ENCODE results near the gene ATRAID. TPM values are rescaled to one million over a fixed set of nuclear protein-coding genes. Genes with fewer than 3 reads are reported as not detected.

Gene ATRAID
- total and polyA plus RNA-seq, 8 donors, result 67.4 to 532 (median 121) TPM

- Histone ChIP-seq H3K9me3 (no peaks in the 10 kb centered on the region), H3K4me3 (no peak overlapping the region), H3K4me1 (peaks cover 0 to under 1% (median 0%) of the 10 kb centered on the region in 4 donors), H3K27ac (no peak overlapping the region), H3K27me3 (peaks cover 15 to 95% (median 37%) of the 10 kb centered on the region in 3 donors), H3K36me3 (no peaks in the 10 kb centered on the region)
- 22 to 35% (median 28%) methylated on average over 1 of the region's 1 CpG for WGBS, 5 donors
- TF ChIP-seq EP300 (IDR thresholded peaks at IDR 0.05) (no peak), POLR2AphosphoS5 (IDR thresholded peaks at IDR 0.05) (no peak), POLR2A (IDR thresholded peaks at IDR 0.05) (no peak), CTCF (IDR thresholded peaks at IDR 0.05) (no peak)
- DNase-seq, result no peak
- intact Hi-C loops (cut with DNase I; ENCODE audit: low total_unique reads), result no loop called here
Observed at GRCh38 chr2:27255660-27256059, 43.8 kb downstream of the ATRAID start.

GRCh38 chr2:27256855-27257454 is 45.1 kb downstream of the ATRAID start:
- intact Hi-C loops (cut with DNase I; ENCODE audit: low total_unique reads), result no loop called here
- H3K27me3 ChIP-seq, result peaks cover 22 to 95% (median 43%) of the 10 kb centered on the region in 3 donors
- no peaks in the 10 kb centered on the region for H3K36me3 ChIP-seq
- TF ChIP-seq POLR2A (IDR thresholded peaks at IDR 0.05) (no peak), CTCF (IDR thresholded peaks at IDR 0.05) (no peak), EP300 (IDR thresholded peaks at IDR 0.05) (no peak), POLR2AphosphoS5 (IDR thresholded peaks at IDR 0.05) (no peak)
- peaks cover 2 to 6% (median 5%) of the 10 kb centered on the region in 4 donors for H3K4me1 ChIP-seq
- no peak overlapping the region for H3K4me3 ChIP-seq
- 68 to 77% (median 74%) methylated on average over 7 of the region's 7 CpGs for WGBS, 5 donors
- no peak for DNase-seq
- no peak overlapping the region for H3K27ac ChIP-seq
- no peaks in the 10 kb centered on the region for H3K9me3 ChIP-seq

- intact Hi-C loops (cut with DNase I; ENCODE audit: low total_unique reads), result no loop called here
- H3K27me3 ChIP-seq, result peaks cover 31 to 97% (median 54%) of the 10 kb centered on the region in 3 donors
- no peaks in the 10 kb centered on the region for H3K36me3 ChIP-seq
- no peak for DNase-seq
- TF ChIP-seq POLR2A (IDR thresholded peaks at IDR 0.05), result no peak
- TF ChIP-seq EP300 (IDR thresholded peaks at IDR 0.05), result no peak
- TF ChIP-seq POLR2AphosphoS5 (IDR thresholded peaks at IDR 0.05), result no peak
- 79 to 85% (median 84%) methylated on average over 8 of the region's 8 CpGs for WGBS, 5 donors
- H3K4me3 ChIP-seq, result no peak overlapping the region
- H3K27ac ChIP-seq, result no peak overlapping the region
- no peaks in the 10 kb centered on the region for H3K9me3 ChIP-seq
- peaks cover 13 to 17% (median 16%) of the 10 kb centered on the region in 4 donors for H3K4me1 ChIP-seq
Observed at GRCh38 chr2:27258051-27258450, 46.2 kb downstream of the ATRAID start.

GRCh38 chr2:27261241-27261925 is 49.5 kb downstream of the ATRAID start:
- no peak for DNase-seq
- Histone ChIP-seq H3K4me3 (peak overlapping the region in 2 of 4 donors; percentile 61 to 64), H3K36me3 (no peaks in the 10 kb centered on the region), H3K9me3 (no peaks in the 10 kb centered on the region), H3K27me3 (peaks cover 34 to 100% (median 83%) of the 10 kb centered on the region in 3 donors), H3K4me1 (peaks cover 35 to 40% (median 39%) of the 10 kb centered on the region in 4 donors), H3K27ac (no peak overlapping the region)
- WGBS, 5 donors, result 39 to 52% (median 45%) methylated on average over 11 of the region's 11 CpGs
- intact Hi-C loops (cut with DNase I; ENCODE audit: low total_unique reads), result no loop called here
- TF ChIP-seq POLR2AphosphoS5 (IDR thresholded peaks at IDR 0.05) (no peak), CTCF (IDR thresholded peaks at IDR 0.05) (no peak), POLR2A (IDR thresholded peaks at IDR 0.05) (no peak)

Measured in stomach (tissue), 9 donors.